Choroid plexus epithelial cell (primary cell): ENCODE measurements around the gene AOX1.

ENCODE experiments used
- DNase-seq: peaks from one replicate; pipeline ENCODE4 v3.0.0-alpha.2; 2010; ENCODE audit warnings: low read depth
- H3K4me3 ChIP-seq: 2 replicates; pipeline ENCODE4 v1.5.1; 2011; ENCODE audit warnings: low read depth, mild to moderate bottlenecking, control low read depth, low read length, moderate library complexity
- TF ChIP-seq, protein P1 (sequence below): conservative IDR thresholded peaks from 2 replicates; pipeline ENCODE4 v1.5.1; 2011; ENCODE audit warnings: low read depth, mild to moderate bottlenecking, control low read depth, inconsistent platforms, low read length, moderate library complexity

AOX1 gene

GRCh38 chr2:200613692-200614091 lies 27.9 kb downstream of the AOX1 start:
- TF ChIP-seq, protein P1, sequence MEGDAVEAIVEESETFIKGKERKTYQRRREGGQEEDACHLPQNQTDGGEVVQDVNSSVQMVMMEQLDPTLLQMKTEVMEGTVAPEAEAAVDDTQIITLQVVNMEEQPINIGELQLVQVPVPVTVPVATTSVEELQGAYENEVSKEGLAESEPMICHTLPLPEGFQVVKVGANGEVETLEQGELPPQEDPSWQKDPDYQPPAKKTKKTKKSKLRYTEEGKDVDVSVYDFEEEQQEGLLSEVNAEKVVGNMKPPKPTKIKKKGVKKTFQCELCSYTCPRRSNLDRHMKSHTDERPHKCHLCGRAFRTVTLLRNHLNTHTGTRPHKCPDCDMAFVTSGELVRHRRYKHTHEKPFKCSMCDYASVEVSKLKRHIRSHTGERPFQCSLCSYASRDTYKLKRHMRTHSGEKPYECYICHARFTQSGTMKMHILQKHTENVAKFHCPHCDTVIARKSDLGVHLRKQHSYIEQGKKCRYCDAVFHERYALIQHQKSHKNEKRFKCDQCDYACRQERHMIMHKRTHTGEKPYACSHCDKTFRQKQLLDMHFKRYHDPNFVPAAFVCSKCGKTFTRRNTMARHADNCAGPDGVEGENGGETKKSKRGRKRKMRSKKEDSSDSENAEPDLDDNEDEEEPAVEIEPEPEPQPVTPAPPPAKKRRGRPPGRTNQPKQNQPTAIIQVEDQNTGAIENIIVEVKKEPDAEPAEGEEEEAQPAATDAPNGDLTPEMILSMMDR: no peak
- no peak overlapping the region for H3K4me3 ChIP-seq
- no peak for DNase-seq

DNA sequence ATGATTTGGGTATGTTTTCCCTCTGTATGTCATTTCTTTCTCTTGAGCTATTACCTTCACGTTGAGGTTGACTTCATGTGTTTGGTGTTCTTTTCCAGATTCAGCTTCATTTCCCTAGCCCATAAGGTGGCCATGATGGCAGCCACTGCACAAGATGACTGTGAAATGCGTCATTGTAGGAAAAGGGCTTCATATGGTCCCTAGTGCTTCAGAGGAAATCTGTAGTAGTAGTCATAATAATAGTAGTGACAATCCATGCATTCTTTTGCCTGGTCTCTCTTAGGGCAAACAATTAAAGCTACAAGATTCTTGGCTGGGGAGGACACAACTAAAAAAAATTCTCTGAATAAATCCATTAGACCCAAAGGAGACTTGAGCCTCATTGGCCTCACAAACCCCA lies 28.4 kb downstream of the AOX1 start:
- no peak overlapping the region for H3K4me3 ChIP-seq
- no peak for DNase-seq
- TF ChIP-seq, protein P1: no peak

GRCh38 chr2:200615247-200615646 lies 29.4 kb downstream of the AOX1 start:
- TF ChIP-seq, protein P1: peak; percentile 25
- H3K4me3 ChIP-seq: no peak overlapping the region
- DNase-seq: peak; percentile 77

- no peak for DNase-seq
- TF ChIP-seq, protein P1: no peak
- no peak overlapping the region for H3K4me3 ChIP-seq
Measured at GRCh38 chr2:200616193-200616592, 30.4 kb downstream of the AOX1 start.

DNA sequence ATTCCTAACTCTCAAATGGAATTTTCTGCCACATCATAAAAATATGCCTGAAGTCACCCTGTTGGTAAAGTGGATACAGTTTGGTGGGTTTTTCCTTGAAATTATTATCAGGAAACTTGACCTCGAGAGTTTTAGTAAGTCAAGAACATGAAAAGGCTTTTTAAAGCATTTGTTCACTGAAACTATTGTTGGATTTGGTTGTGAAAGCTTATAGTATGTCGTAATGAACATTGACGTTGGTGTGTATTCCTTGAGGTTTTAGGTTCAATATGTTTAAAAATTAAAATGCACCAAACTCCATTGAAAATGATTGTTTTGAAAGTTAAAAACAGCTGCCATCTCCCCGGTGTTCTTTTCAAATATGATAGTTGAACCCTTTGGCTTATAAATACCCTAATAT lies 30.8 kb downstream of the AOX1 start:
- peak; percentile 63 for DNase-seq
- TF ChIP-seq, protein P1: no peak
- no peak overlapping the region for H3K4me3 ChIP-seq

DNA sequence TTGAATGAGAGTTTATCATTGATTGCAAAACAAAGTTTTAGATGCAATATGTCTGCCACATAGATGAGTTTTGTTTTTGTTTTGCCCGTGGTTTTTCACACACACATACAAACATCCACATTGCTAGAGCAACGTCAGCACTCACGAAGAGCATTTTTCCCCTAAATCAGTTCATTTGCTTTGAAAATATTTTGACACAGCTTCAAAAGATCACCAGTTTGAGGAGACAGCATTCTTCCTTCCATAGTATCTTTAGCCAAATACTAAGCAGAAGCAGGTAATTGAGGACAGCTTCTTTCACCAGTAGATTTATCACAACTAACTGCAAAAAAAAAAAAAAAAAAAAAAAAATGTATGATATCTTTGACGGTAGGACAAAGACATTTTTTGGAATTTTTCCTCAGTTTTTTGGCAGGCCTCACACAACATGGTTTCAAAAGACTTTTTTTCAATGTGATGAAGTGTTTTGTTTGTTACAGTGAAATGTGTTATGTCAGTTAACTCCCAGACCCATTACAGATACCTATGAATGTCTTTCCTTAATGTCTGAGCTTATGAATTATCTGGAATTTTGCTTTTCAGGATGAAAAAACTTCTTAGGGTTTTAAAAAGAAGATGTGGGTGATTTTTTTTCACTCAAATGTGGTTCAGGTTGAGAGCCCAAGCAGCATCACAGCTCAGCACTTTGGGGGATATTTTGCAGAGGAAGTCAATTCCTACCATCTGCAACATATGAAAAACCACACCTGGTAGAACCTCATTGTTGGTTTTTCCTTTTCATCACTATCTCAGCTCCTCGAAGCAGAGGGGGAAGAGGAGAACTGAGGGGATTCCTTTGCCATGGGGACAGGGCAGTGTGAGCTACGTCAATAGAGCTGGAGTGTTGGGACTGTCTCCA lies 31.6 kb downstream of the AOX1 start:
- no peak overlapping the region for H3K4me3 ChIP-seq
- peak; percentile 42 for DNase-seq
- TF ChIP-seq, protein P1: no peak

GRCh38 chr2:200618054-200618419 lies 32.2 kb downstream of the AOX1 start:
- no peak overlapping the region for H3K4me3 ChIP-seq
- TF ChIP-seq, protein P1: no peak

More at GRCh38 chr2:200618054-200618419, 32.2 kb downstream of the AOX1 start:
- no peak for DNase-seq
